HepG2 (cell line): ENCODE measurements around the gene SLC5A5. TPM values are rescaled to one million over a fixed set of nuclear protein-coding genes. Genes with fewer than 3 reads are reported as not detected.

Source experiments
- MEIS1 ChIP-seq: sonication (generic); formaldehyde crosslinking; IDR thresholded peaks from 2 replicates; pipeline ENCODE4 v1.9.0; 2021; ENCODE audit warnings: mild to moderate bottlenecking, missing genetic modification reagents, moderate library complexity, borderline replicate concordance
- MLLT10 ChIP-seq: sonication (generic); formaldehyde crosslinking; IDR thresholded peaks from 2 replicates; pipeline ENCODE4 v1.4.0; 2020; ENCODE audit warnings: missing genetic modification reagents
- MXD4 ChIP-seq: IDR thresholded peaks from 2 replicates; pipeline ENCODE4 v1.6.1; 2016; ENCODE audit warnings: mild to moderate bottlenecking, missing biosample characterization, missing genetic modification reagents
- PCBP1 ChIP-seq: fragments of 200-400 bp; formaldehyde crosslinking; IDR thresholded peaks from 2 replicates; pipeline ENCODE4 v1.6.1; 2017; ENCODE audit warnings: mild to moderate bottlenecking, low read depth, low read length, borderline replicate concordance
- PTBP1 ChIP-seq: fragments of 200-400 bp; formaldehyde crosslinking; IDR thresholded peaks from 2 replicates; pipeline ENCODE4 v1.6.1; 2018; ENCODE audit warnings: low read length, low read depth; ENCODE audit not compliant: poor library complexity, severe bottlenecking
- RAD51 ChIP-seq: fragments of 450-650 bp; IDR thresholded peaks from 2 replicates; pipeline ENCODE4 v1.6.1; 2016; ENCODE audit warnings: borderline replicate concordance
- SETDB1 ChIP-seq: sonication (generic); formaldehyde crosslinking; IDR thresholded peaks from 2 replicates; pipeline ENCODE4 v1.5.1; 2020; ENCODE audit warnings: missing genetic modification reagents, mild to moderate bottlenecking, borderline replicate concordance
- SIX4 ChIP-seq: sonication (generic); formaldehyde crosslinking; IDR thresholded peaks from 2 replicates; pipeline ENCODE4 v1.4.0; 2020; ENCODE audit warnings: missing genetic modification reagents
- SUZ12 ChIP-seq: fragments of 150-350 bp; IDR thresholded peaks from 2 replicates; pipeline ENCODE4 v1.6.1; 2014; ENCODE audit warnings: low read depth, low read length
- TAF1 ChIP-seq: sonication (generic); formaldehyde crosslinking; IDR thresholded peaks from 2 replicates; pipeline ENCODE4 v1.4.0; 2020; ENCODE audit warnings: missing genetic modification reagents
- XRCC5 ChIP-seq: fragments of 200-400 bp; formaldehyde crosslinking; optimal IDR thresholded peaks from 2 replicates; pipeline ENCODE3; 2017; ENCODE audit warnings: mild to moderate bottlenecking, low read length
- ZKSCAN1 ChIP-seq: fragments of 150-350 bp; IDR thresholded peaks from 2 replicates; pipeline ENCODE4 v1.6.1; 2014; ENCODE audit warnings: low read length
- ZNF33A ChIP-seq: sonication (generic); formaldehyde crosslinking; IDR thresholded peaks from 2 replicates; pipeline ENCODE4 v1.5.1; 2020; ENCODE audit warnings: missing genetic modification reagents, mild to moderate bottlenecking, moderate library complexity, borderline replicate concordance
- polyA plus RNA-seq, 8 experiments: library from polyadenylated mRNA; depleted of rRNA in 3 of 8; stranded (reverse) in 7 of 8; unstranded in 1 of 8; fragments of >200 nt; fragmentation: Illumina TruSeq in 4 of 8; extraction: Trizol in 4 of 8; gene quantifications; 2 replicates each; pipeline versions ENCODE4 v1.2.1 to v1.2.3, GENCODE V29; 2011 to 2016; ENCODE audit warnings: low read depth in 4 of 8, missing spikeins in 1 of 8, mixed read lengths in 1 of 8; ENCODE audit not compliant: insufficient read depth in 1 of 8
- total RNA-seq, 5 experiments: library from RNA; depleted of rRNA; stranded (reverse); fragments of >200 nt; fragmentation: Illumina TruSeq; extraction: Trizol; gene quantifications; 2 replicates each; pipeline ENCODE4 v1.2.3, GENCODE V29; 2016; ENCODE audit warnings: low read depth in 1 of 5
- TF ChIP-seq, protein P1 (sequence below): sonication (generic); formaldehyde crosslinking; IDR thresholded peaks from 2 replicates; pipeline ENCODE4 v1.4.0; 2020; ENCODE audit warnings: missing genetic modification reagents, borderline replicate concordance
- TF ChIP-seq, protein P2 (sequence below): sonication (generic); formaldehyde crosslinking; IDR thresholded peaks from 2 replicates; pipeline ENCODE4 v1.4.0; 2020; ENCODE audit warnings: missing genetic modification reagents
- TF ChIP-seq, protein P3 (sequence below): IDR thresholded peaks from 2 replicates; pipeline ENCODE4 v1.6.1; 2016; ENCODE audit warnings: missing biosample characterization, missing genetic modification reagents, low read depth
- TF ChIP-seq, protein P4 (sequence below): sonication (generic); formaldehyde crosslinking; IDR thresholded peaks from 2 replicates; pipeline ENCODE4 v1.5.0; 2020; ENCODE audit warnings: mild to moderate bottlenecking, missing genetic modification reagents

The SLC5A5 gene
- total and polyA plus RNA-seq, 2 of the 13 experiments (the other 11 are each of a cell fraction or from before 2014, with no cell fraction given), result not detected

DNA sequence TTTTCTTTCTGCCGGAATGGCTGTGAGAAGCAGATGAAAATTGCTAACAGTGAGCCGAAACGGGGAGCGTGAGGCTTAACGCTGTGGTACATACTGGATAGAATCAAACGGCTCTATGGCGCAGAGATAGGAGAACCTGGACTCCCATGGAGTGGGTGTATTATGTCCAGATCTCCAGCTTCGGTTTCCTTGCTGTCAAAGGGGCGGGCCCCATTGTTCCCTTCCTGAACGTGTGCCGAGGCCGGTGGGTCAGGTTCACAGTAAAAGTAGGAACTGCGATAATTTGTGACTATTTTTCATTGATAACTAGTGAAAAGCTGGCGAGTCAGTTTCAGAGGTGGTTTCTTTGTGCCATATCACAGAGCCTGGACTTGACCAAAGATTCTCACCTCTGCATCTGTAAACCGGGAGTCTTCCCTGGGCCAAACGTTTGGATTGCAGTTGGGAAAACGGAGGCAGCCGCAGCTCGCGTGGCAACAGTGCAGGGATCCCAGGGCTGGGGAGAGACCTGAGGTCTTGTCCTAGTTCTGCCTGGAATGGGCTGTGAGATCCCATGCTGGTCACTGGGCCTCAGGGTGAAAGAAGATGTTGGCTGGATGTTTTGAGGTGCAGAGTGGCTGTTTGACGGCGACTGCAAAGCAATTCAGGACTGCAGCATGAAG is 11.3 kb upstream of the SLC5A5 start (continued):
- TF ChIP-seq, protein P1, sequence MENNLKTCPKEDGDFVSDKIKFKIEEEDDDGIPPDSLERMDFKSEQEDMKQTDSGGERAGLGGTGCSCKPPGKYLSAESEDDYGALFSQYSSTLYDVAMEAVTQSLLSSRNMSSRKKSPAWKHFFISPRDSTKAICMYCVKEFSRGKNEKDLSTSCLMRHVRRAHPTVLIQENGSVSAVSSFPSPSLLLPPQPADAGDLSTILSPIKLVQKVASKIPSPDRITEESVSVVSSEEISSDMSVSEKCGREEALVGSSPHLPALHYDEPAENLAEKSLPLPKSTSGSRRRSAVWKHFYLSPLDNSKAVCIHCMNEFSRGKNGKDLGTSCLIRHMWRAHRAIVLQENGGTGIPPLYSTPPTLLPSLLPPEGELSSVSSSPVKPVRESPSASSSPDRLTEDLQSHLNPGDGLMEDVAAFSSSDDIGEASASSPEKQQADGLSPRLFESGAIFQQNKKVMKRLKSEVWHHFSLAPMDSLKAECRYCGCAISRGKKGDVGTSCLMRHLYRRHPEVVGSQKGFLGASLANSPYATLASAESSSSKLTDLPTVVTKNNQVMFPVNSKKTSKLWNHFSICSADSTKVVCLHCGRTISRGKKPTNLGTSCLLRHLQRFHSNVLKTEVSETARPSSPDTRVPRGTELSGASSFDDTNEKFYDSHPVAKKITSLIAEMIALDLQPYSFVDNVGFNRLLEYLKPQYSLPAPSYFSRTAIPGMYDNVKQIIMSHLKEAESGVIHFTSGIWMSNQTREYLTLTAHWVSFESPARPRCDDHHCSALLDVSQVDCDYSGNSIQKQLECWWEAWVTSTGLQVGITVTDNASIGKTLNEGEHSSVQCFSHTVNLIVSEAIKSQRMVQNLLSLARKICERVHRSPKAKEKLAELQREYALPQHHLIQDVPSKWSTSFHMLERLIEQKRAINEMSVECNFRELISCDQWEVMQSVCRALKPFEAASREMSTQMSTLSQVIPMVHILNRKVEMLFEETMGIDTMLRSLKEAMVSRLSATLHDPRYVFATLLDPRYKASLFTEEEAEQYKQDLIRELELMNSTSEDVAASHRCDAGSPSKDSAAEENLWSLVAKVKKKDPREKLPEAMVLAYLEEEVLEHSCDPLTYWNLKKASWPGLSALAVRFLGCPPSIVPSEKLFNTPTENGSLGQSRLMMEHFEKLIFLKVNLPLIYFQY, result no peak
- TF ChIP-seq PTBP1, result no peak
- TF ChIP-seq, protein P2, sequence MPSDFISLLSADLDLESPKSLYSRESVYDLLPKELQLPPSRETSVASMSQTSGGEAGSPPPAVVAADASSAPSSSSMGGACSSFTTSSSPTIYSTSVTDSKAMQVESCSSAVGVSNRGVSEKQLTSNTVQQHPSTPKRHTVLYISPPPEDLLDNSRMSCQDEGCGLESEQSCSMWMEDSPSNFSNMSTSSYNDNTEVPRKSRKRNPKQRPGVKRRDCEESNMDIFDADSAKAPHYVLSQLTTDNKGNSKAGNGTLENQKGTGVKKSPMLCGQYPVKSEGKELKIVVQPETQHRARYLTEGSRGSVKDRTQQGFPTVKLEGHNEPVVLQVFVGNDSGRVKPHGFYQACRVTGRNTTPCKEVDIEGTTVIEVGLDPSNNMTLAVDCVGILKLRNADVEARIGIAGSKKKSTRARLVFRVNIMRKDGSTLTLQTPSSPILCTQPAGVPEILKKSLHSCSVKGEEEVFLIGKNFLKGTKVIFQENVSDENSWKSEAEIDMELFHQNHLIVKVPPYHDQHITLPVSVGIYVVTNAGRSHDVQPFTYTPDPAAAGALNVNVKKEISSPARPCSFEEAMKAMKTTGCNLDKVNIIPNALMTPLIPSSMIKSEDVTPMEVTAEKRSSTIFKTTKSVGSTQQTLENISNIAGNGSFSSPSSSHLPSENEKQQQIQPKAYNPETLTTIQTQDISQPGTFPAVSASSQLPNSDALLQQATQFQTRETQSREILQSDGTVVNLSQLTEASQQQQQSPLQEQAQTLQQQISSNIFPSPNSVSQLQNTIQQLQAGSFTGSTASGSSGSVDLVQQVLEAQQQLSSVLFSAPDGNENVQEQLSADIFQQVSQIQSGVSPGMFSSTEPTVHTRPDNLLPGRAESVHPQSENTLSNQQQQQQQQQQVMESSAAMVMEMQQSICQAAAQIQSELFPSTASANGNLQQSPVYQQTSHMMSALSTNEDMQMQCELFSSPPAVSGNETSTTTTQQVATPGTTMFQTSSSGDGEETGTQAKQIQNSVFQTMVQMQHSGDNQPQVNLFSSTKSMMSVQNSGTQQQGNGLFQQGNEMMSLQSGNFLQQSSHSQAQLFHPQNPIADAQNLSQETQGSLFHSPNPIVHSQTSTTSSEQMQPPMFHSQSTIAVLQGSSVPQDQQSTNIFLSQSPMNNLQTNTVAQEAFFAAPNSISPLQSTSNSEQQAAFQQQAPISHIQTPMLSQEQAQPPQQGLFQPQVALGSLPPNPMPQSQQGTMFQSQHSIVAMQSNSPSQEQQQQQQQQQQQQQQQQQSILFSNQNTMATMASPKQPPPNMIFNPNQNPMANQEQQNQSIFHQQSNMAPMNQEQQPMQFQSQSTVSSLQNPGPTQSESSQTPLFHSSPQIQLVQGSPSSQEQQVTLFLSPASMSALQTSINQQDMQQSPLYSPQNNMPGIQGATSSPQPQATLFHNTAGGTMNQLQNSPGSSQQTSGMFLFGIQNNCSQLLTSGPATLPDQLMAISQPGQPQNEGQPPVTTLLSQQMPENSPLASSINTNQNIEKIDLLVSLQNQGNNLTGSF (CRISPR knock-in tag), result no peak; the same call in 1 of the 2 replicates
- no peak for TF ChIP-seq RAD51
- no peak for TF ChIP-seq SUZ12
- no peak for TF ChIP-seq SIX4 (CRISPR knock-in tag)
- no peak for TF ChIP-seq PCBP1
- TF ChIP-seq ZNF33A (CRISPR knock-in tag), result no peak
- no peak for TF ChIP-seq SETDB1
- TF ChIP-seq, protein P3, sequence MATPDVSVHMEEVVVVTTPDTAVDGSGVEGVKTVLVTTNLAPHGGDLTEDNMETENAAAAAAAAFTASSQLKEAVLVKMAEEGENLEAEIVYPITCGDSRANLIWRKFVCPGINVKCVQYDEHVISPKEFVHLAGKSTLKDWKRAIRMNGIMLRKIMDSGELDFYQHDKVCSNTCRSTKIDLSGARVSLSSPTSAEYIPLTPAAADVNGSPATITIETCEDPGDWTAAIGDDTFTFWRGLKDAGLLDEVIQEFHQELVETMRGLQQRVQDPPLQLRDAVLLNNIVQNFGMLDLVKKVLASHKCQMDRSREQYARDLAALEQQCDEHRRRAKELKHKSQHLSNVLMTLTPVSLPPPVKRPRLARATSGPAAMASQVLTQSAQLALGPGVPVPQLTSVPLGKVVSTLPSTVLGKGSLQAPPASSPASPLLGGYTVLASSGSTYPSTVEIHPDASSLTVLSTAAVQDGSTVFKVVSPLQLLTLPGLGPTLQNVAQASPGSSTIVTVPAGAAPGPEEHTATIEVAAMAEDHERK (CRISPR knock-in tag), result no peak
- no peak for TF ChIP-seq MLLT10
- TF ChIP-seq TAF1, result no peak
- no peak for TF ChIP-seq ZKSCAN1
- TF ChIP-seq MXD4, result 0 out of 2 replicates have a peak, but pooled peaks have one; percentile 6
- TF ChIP-seq MEIS1 (CRISPR knock-in tag), result no peak
- TF ChIP-seq, protein P4, sequence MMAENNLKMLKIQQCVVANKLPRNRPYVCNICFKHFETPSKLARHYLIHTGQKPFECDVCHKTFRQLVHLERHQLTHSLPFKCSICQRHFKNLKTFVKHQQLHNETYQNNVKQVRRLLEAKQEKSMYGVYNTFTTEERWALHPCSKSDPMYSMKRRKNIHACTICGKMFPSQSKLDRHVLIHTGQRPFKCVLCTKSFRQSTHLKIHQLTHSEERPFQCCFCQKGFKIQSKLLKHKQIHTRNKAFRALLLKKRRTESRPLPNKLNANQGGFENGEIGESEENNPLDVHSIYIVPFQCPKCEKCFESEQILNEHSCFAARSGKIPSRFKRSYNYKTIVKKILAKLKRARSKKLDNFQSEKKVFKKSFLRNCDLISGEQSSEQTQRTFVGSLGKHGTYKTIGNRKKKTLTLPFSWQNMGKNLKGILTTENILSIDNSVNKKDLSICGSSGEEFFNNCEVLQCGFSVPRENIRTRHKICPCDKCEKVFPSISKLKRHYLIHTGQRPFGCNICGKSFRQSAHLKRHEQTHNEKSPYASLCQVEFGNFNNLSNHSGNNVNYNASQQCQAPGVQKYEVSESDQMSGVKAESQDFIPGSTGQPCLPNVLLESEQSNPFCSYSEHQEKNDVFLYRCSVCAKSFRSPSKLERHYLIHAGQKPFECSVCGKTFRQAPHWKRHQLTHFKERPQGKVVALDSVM, result no peak
- no peak for TF ChIP-seq XRCC5
